Measurements from ENCODE around the gene KRTAP2-1. TPM values are rescaled to one million over a fixed set of nuclear protein-coding genes. Genes with fewer than 3 reads are reported as not detected.
"Not testable (repeated sequence)": the region's sequence is repeated elsewhere in the genome, so short reads cannot be mapped to it uniquely, and the experiment has no call there.

KRTAP2-1 gene
- total and polyA plus RNA-seq, 10 donors: not detected

DNA sequence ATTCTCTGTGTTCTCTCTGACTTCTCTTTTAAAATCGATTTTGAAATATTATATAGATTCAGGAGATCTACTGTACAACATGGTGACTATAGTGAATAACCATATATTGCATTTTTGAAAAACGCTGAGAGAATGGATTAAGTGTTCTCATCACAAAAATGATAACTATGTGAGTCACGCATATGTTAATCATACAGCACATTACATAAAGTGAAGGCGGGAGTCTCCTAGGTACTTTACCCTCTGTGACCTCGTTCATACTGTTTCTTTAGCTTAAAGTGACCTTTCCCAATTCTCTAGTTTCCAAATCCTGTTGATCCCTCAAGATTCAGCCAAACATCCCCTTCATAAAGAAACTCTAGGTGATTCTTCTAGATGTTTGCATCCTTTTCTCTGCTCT is 44.3 kb downstream of the KRTAP2-1 start:
- no peaks in the 10 kb centered on the region for H3K4me1 ChIP-seq
- DNase-seq: no peak
- H3K9me3 ChIP-seq: no peaks in the 10 kb centered on the region
- TF ChIP-seq POLR2A (IDR thresholded peaks at IDR 0.05) (no peak), POLR2AphosphoS5 (IDR thresholded peaks at IDR 0.05) (no peak)
- TF ChIP-seq, protein P1, sequence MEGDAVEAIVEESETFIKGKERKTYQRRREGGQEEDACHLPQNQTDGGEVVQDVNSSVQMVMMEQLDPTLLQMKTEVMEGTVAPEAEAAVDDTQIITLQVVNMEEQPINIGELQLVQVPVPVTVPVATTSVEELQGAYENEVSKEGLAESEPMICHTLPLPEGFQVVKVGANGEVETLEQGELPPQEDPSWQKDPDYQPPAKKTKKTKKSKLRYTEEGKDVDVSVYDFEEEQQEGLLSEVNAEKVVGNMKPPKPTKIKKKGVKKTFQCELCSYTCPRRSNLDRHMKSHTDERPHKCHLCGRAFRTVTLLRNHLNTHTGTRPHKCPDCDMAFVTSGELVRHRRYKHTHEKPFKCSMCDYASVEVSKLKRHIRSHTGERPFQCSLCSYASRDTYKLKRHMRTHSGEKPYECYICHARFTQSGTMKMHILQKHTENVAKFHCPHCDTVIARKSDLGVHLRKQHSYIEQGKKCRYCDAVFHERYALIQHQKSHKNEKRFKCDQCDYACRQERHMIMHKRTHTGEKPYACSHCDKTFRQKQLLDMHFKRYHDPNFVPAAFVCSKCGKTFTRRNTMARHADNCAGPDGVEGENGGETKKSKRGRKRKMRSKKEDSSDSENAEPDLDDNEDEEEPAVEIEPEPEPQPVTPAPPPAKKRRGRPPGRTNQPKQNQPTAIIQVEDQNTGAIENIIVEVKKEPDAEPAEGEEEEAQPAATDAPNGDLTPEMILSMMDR (IDR thresholded peaks at IDR 0.05 in 8 of 11, conservative IDR thresholded peaks at IDR 0.05 in 3 of 11): no peak
- intact Hi-C loops (cut with DNase I; ENCODE audit: low total_unique reads): no loop called here
- H3K27me3 ChIP-seq (replicated peaks in 1 of 7): peaks cover 0 to 12% (median 0%) of the 10 kb centered on the region in 7 donors
- WGBS, 5 donors: 57 to 80% (median 69%) methylated on average over 5 of the region's 5 CpGs
- no peak overlapping the region for H3K27ac ChIP-seq
- no peak overlapping the region for H3K4me3 ChIP-seq
- no peaks in the 10 kb centered on the region for H3K36me3 ChIP-seq

- no peak for DNase-seq
- 85 to 93% (median 88%) methylated on average over 4 of the region's 4 CpGs for WGBS, 5 donors
- Histone ChIP-seq H3K4me1 (no peaks in the 10 kb centered on the region), H3K36me3 (no peaks in the 10 kb centered on the region), H3K27me3 (replicated peaks in 1 of 7) (peaks cover 0 to 22% (median 0%) of the 10 kb centered on the region in 7 donors), H3K27ac (no peak overlapping the region), H3K4me3 (no peak overlapping the region), H3K9me3 (no peaks in the 10 kb centered on the region)
- no peak for TF ChIP-seq POLR2A (IDR thresholded peaks at IDR 0.05)
- TF ChIP-seq POLR2AphosphoS5 (IDR thresholded peaks at IDR 0.05): no peak
- TF ChIP-seq, protein P1 (IDR thresholded peaks at IDR 0.05 in 8 of 11, conservative IDR thresholded peaks at IDR 0.05 in 3 of 11): no peak
- intact Hi-C loops (cut with DNase I; ENCODE audit: low total_unique reads): no loop called here
These were observed 45.3 kb downstream of the KRTAP2-1 start for GRCh38 chr17:41001795-41002194.

DNA sequence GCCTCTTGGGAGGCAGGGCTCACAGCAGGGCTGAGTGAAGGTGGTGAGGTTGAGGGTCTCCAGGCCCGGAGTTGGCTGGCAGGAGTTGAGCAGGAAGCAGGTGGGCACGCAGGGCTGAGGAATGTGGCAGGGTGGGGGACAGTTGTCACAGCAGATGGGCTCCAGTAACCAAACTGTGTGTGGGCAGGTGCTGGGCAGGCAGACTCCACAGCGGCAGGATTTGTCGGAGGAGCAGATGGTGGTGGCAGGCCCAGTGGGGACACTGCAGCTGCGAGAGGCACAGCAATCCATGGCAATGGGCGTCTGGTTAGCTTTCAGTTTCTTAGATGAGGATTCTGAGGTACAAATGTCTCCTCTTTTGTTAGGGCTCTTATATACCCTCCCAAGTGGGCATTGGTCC is 47.6 kb downstream of the KRTAP2-1 start, which contains the start of gene KRTAP3-2:
KRTAP3-2 (minus strand) TSS at position 344 of the 400 bp plus-strand sequence; CDS start at position 291, 53 bp downstream.
- H3K36me3 ChIP-seq; intact Hi-C loops (cut with DNase I; ENCODE audit: low total_unique reads); H3K4me1 ChIP-seq; H3K27ac ChIP-seq; DNase-seq; H3K9me3 ChIP-seq; H3K4me3 ChIP-seq: not testable (repeated sequence)
- peaks cover 0 to 32% (median 0%) of the 10 kb centered on the region in 7 donors for H3K27me3 ChIP-seq (replicated peaks in 1 of 7)
- WGBS, 5 donors: 80 to 91% (median 86%) methylated on average over 5 to 6 of the region's 6 CpGs

DNA sequence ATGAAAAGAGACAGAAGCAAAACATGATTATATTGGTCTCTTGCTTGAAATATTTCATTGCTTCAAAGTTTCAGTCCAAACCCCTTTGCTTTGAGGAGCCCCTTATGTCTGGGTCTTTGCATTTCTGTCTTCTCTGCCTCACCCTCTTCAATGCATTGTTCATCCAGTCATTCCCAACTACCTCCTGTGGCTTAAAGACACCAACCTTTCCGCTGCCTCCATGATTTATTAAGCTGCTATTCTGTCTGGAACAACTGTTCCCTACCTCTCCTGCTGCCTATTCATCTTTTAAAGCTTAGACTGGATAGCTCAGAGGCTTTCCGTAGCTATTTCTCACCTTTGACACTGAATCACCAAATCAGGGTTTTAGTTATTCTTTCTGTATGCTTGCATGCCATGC is 49.8 kb downstream of the KRTAP2-1 start:
- H3K9me3 ChIP-seq: no peaks in the 10 kb centered on the region
- no peaks in the 10 kb centered on the region for H3K4me1 ChIP-seq
- peaks cover 0 to 37% (median 0%) of the 10 kb centered on the region in 7 donors for H3K27me3 ChIP-seq (replicated peaks in 1 of 7)
- no peaks in the 10 kb centered on the region for H3K36me3 ChIP-seq
- WGBS, 5 donors: 56 to 88% (median 76%) methylated on average over 2 of the region's 2 CpGs
- no peak for DNase-seq
- TF ChIP-seq POLR2AphosphoS5 (IDR thresholded peaks at IDR 0.05) (no peak), POLR2A (IDR thresholded peaks at IDR 0.05) (no peak)
- TF ChIP-seq, protein P1 (IDR thresholded peaks at IDR 0.05 in 8 of 11, conservative IDR thresholded peaks at IDR 0.05 in 3 of 11): no peak
- intact Hi-C loops (cut with DNase I; ENCODE audit: low total_unique reads): no loop called here
- H3K4me3 ChIP-seq: no peak overlapping the region
- H3K27ac ChIP-seq: no peak overlapping the region

GRCh38 chr17:40996829-40997228 is 50.3 kb downstream of the KRTAP2-1 start:
- no peak overlapping the region for H3K4me3 ChIP-seq
- WGBS, 5 donors: 76 to 86% (median 85%) methylated on average over 4 of the region's 4 CpGs

More at GRCh38 chr17:40996829-40997228, 50.3 kb downstream of the KRTAP2-1 start:
- H3K36me3 ChIP-seq: no peaks in the 10 kb centered on the region
- H3K27me3 ChIP-seq (replicated peaks in 1 of 7): peaks cover 0 to 41% (median 0%) of the 10 kb centered on the region in 7 donors
- TF ChIP-seq POLR2A (IDR thresholded peaks at IDR 0.05) (no peak), POLR2AphosphoS5 (IDR thresholded peaks at IDR 0.05) (no peak)
- TF ChIP-seq, protein P1 (IDR thresholded peaks at IDR 0.05 in 8 of 11, conservative IDR thresholded peaks at IDR 0.05 in 3 of 11): no peak
- no peak overlapping the region for H3K27ac ChIP-seq
- no peak for DNase-seq
- no peaks in the 10 kb centered on the region for H3K9me3 ChIP-seq
- intact Hi-C loops (cut with DNase I; ENCODE audit: low total_unique reads): no loop called here
- no peaks in the 10 kb centered on the region for H3K4me1 ChIP-seq
